Kasumi-1 (cell line): Measurements from ENCODE around the gene CAPNS2.
A peak's percentile ranks its signal among the peaks of the same experiment; 100 is the strongest.
"Not testable (repeated sequence)": the region's sequence is repeated elsewhere in the genome, so short reads cannot be mapped to it uniquely, and the experiment has no call there.

Experiments used
- DNase-seq, 2 experiments: peaks; one replicate each; lab custom pipeline; 2025; lab: John Stamatoyannopoulos, UW

The CAPNS2 gene

DNA sequence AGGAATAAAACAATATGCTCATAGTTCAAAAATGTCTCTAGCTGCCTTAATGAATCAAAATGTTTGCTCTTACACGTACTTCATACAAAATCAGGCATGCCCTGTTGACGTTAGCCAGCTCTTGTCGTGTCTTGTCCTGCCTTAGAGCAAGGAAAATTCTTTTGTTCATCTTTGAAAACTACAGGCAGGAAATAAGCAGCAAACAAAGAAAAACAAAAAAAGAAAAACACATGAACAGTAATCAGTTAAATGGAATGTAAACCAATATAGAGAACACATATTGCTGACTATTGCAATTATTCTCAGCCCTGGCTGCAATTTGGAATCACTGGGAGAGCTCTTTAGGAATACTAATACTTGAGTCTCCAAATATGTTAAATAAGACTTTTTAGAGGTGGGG is 1.7 kb downstream of the CAPNS2 start:
- no peak for DNase-seq

DNA sequence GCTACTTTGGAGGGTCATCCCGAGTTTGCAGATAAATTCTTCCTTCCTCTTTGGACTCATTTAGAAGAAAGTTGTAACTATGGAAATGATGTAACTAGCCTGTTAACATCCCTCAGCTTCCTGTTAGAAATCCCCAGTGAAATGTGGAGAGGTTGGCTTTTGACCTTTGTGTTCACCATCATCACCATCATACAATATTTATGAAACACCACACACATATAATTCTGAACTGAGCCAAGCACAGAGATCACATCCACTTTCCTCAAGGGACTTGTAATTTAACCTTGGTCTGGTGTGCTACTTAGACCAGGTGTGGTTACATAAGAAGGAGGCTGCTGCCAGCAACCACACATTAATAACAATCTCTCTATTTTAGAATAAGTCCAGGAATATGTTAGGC is 2.5 kb downstream of the CAPNS2 start:
- peak; percentile 3 to 9 for DNase-seq

GRCh38 chr16:55570159-55570558 is 3.7 kb downstream of the CAPNS2 start:
- no peak for DNase-seq

GRCh38 chr16:55571191-55571897 is 4.9 kb downstream of the CAPNS2 start:
- no peak for DNase-seq

DNA sequence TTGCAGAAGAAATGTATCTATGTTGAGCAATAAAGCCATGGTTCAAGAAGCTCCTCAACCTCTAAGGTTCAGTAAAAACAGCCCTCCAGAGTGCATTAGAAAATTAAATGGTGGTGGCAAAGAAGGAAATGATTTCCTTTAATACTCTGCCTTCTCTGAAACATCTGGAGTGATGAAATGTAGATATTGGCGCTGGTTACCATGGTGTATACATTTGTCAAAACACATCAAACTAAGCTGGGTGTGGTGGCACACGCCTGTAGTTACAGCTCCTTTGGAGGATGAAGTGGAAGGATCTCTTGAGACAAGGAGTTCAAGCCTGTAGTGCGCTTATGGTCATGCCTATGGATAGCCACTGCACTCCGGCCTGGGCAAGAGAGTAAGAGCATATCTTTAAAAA is 6.0 kb downstream of the CAPNS2 start:
- no peak for DNase-seq

- peak in 1 of 2 experiments; percentile 12 for DNase-seq
These were observed 8.3 kb downstream of the CAPNS2 start for GRCh38 chr16:55574811-55575210.

DNA sequence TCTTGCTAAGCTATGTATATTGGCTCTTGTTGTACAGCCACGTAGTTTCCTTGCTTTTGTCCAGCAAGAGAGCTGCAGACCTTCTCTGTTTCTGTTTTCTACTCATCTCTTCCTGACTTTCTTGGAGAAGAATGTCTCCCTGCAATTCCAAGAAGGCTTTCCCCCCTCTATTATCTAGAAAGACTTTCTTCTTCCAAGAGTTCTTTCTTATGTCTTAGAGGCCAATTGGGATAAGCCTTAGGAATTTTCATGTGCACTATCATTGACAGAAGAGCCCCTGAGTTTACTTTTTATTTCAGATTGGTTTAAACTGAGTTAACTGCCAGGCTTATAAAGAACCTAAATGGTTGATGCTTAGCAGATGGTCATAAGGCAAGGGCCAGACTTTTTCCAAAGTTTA is 9.0 kb downstream of the CAPNS2 start:
- no peak for DNase-seq

GRCh38 chr16:55576384-55576783 is 9.9 kb downstream of the CAPNS2 start:
- no peak for DNase-seq

DNA sequence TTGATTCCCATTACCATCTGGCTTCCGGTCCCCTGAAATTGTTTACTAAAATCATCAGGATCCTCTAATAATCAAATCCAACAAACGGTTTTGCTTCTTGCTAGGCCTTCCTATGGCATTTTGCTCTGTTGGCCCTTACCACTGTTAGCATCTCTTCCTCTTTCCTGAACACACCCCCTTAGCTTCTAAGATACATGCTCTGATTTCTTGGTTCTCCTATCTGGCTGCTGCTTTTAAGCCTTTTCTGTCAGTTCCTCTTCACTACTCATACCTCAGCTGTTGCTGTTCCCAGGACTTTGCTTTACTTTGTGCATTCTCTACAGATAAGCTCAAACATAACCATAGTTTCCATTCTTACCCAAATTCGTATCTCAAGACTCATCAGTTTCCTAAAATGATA is 11.4 kb downstream of the CAPNS2 start:
- DNase-seq = peak in 1 of 2 experiments; percentile 2

DNA sequence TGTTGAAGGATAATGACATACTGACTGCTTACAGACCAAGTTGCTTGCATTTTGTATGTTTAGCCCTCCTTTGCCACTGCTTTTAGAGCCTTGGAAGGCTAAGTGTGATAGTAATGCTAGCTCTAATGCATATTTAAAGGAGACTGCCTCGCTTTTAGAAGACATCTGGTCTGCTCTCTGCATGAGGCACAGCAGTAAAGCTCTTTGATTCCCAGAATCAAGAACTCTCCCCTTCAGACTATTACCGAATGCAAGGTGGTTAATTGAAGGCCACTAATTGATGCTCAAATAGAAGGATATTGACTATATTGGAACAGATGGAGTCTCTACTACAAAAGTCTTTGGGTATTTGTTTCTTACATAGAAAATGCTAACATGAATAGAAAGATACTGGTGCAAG is 19.1 kb downstream of the CAPNS2 start:
- DNase-seq = no peak

DNA sequence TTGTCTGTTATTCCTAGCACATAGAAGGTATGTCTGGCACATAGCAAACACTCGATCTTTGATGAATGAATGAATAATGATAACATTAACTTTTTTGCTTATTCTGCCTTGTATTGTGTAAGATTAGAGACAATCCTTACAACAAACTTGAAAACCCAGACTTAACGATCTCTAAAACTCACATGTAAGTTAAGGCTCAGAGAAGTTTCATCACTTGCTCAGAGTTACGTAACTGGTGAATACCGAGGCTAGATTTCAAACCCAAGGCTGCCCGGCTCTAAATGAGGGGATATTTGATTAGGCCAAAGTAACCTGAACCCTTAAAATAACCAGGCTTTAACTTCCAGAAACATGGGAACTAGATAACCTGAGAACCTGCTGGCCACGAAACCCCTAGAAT is 22.3 kb downstream of the CAPNS2 start:
- DNase-seq = no peak

- DNase-seq = peak; percentile 67 to 77
These were observed 25.8 kb downstream of the CAPNS2 start for GRCh38 chr16:55592306-55592705.

GRCh38 chr16:55597928-55598327 is 31.4 kb downstream of the CAPNS2 start:
- no peak for DNase-seq

DNA sequence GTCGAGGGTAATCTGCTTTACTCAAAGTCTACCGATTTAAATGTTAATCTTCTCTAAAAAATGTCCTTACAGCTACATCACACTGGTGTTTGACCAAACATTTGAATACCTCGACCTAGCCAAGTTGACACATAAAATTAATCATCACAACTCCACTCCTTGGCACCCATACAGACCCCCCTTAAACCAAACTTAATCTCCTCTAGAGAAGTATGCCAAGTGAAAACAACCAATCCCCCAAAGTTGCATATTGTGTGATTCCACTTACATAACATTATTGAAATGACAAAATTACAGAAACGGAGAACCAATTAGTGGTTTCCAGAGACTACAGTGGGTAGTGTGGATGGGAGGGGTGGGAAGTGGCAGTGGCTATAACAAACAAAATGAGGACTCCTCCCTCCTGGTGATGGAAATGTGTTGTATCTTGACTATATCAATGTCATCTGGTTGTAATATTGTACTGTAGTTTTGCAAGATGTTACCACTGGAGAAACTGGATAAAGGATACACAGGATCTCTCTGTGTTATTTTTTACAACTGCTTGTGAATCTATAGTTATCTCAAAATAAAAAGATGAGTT is 39.4 kb downstream of the CAPNS2 start:
- DNase-seq = no peak

- no peak for DNase-seq
These were observed 47.3 kb downstream of the CAPNS2 start for GRCh38 chr16:55613613-55614335.

DNA sequence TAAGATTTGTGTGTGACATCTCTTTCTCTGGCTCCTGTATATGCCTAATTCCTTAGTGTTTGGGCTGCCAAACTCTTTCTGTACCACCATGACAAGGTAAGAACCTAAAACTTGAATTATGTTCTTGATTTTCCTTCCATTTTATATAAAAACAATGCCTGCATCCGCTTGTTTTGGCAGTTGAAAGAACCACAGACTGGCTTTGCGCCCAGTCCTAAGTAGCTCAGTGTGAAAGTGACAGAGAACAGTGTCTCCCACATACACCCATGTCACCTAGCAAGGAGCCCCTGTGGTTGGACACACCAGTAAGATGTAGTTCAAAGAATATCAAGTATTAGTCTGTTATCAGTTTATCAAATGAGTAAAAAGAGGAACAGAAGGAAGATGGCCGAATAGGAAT is 48.6 kb downstream of the CAPNS2 start:
- no peak for DNase-seq

GRCh38 chr16:55615670-55616069 is 49.2 kb downstream of the CAPNS2 start:
- not testable (repeated sequence) for DNase-seq
